Transverse colon (tissue), 4 donors: Measurements from ENCODE around the gene SSB. TPM values are rescaled to one million over a fixed set of nuclear protein-coding genes. Genes with fewer than 3 reads are reported as not detected.

ENCODE experiments used
- DNase-seq: peaks from one replicate; pipeline ENCODE4 v3.0.0-alpha.2; 2019
- H3K27ac ChIP-seq, 4 donors: fragments of 200-600 bp; sonication (generic); 2 replicates each; pipeline ENCODE4 v1.5.1; 2016 to 2018; ENCODE audit warnings: inconsistent platforms in 4 of 4
- H3K27me3 ChIP-seq: fragments of 200-600 bp; sonication (generic); 2 replicates; pipeline ENCODE4 v1.5.1; 2017; ENCODE audit warnings: inconsistent platforms
- H3K36me3 ChIP-seq, 4 donors: fragments of 200-600 bp; sonication (generic); 2 replicates each; pipeline ENCODE4 v1.5.1; 2017 to 2019; ENCODE audit warnings: inconsistent platforms in 4 of 4
- H3K4me1 ChIP-seq, 4 donors: fragments of 200-600 bp; sonication (generic); 2 replicates each; pipeline ENCODE4 v1.5.1; 2017 to 2020; ENCODE audit warnings: inconsistent platforms in 4 of 4
- H3K4me3 ChIP-seq, 4 donors: fragments of 200-600 bp; sonication (generic); 1 replicate in 1 of 4; 2 replicates in 3 of 4; pipeline versions ENCODE4 v1.5.1 to v1.6.1; 2017 to 2019; ENCODE audit warnings: inconsistent platforms in 4 of 4
- H3K9me3 ChIP-seq, 2 donors: fragments of 200-600 bp; sonication (generic); 2 replicates each; pipeline ENCODE4 v1.5.1; 2017 to 2019; ENCODE audit warnings: inconsistent platforms in 2 of 2
- CTCF ChIP-seq, 5 experiments: fragments of 200-600 bp in 3 of 5; fragments of 450-650 bp in 2 of 5; sonication (generic) in 3 of 5; IDR thresholded peaks; 1 replicate in 2 of 5; 2 replicates in 3 of 5; pipeline ENCODE4 v1.5.1; 2016 to 2017; ENCODE audit warnings: antibody characterized with exemption in 5 of 5, inconsistent platforms in 3 of 5, mild to moderate bottlenecking in 2 of 5, moderate library complexity in 1 of 5
- EP300 ChIP-seq: sonication (generic); formaldehyde crosslinking; IDR thresholded peaks from one replicate; pipeline ENCODE4 v1.6.1; 2017; ENCODE audit warnings: antibody characterized with exemption, low read depth
- POLR2A ChIP-seq: fragments of 450-650 bp; IDR thresholded peaks from one replicate; pipeline ENCODE4 v1.6.1; 2016; ENCODE audit warnings: antibody characterized with exemption, mild to moderate bottlenecking, moderate library complexity
- POLR2AphosphoS5 ChIP-seq, 3 donors: sonication (generic); formaldehyde crosslinking; IDR thresholded peaks; one replicate each; pipeline ENCODE4 v1.6.1; 2016; ENCODE audit warnings: antibody characterized with exemption in 3 of 3
- WGBS, 2 donors: methylation state at CpG; one replicate each; pipeline ENCODE4 v1.1.5; 2018; ENCODE audit warnings: low coverage in 1 of 2; 5-methylcytosine and 5-hydroxymethylcytosine counted together
- in situ Hi-C, 4 donors: fragments of 200-750 bp; cut with MboI; loops; one replicate each; pipeline versions ENCODE4 v1.15.0 to v1.15.1; 2017; ENCODE audit warnings: low sequenced_read_pairs in 3 of 4, low pct_ligation_motif_present in 1 of 4, low pct_unique_long_range_greater_than_20kb in 1 of 4
- intact Hi-C: fragments of 100-400 bp; cut with DNase I; formaldehyde crosslinking; loops from one replicate; pipeline ENCODE4 v1.15.1; 2023; ENCODE audit warnings: low total_unique reads
- total RNA-seq, 4 donors: library from RNA; depleted of rRNA; stranded (reverse); fragments of >200 nt; gene quantifications; one replicate each; pipeline ENCODE4 v1.1.0, GENCODE V29; 2016

Gene SSB
- 10 to 100 TPM; 28.3 to 55.3 (median 30.3) TPM for total RNA-seq

GRCh38 chr2:169798718-169799592, at the start of gene SSB:
Gene SSB, plus strand, starts transcription at chr2:169798871. Its CDS starts 2,090 bp downstream, at chr2:169800961.
- Histone ChIP-seq H3K36me3 (peaks cover 0 to 7% (median 0%) of the 10 kb centered on the region in 4 donors), H3K27ac (peak within 1 kb of the TSS; percentile 81 to 94 (median 92)), H3K4me1 (peaks cover 0 to 30% (median 10%) of the 10 kb centered on the region in 4 donors), H3K27me3 (no peaks in the 10 kb centered on the region), H3K9me3 (no peaks in the 10 kb centered on the region), H3K4me3 (peak within 1 kb of the TSS; percentile 64 to 88 (median 88))
- WGBS, 2 donors = 0% methylated on average over 7 to 67 of the region's 67 CpGs
- in situ Hi-C loops = no loop called here
- DNase-seq = peak; percentile 94
- no peak for TF ChIP-seq EP300
- peak; percentile 69 for TF ChIP-seq POLR2A
- no peak for TF ChIP-seq CTCF (IDR thresholded peaks at IDR 0.05)
- TF ChIP-seq POLR2AphosphoS5 (IDR thresholded peaks at IDR 0.05) = peak; percentile 83 to 87 (median 86)
- intact Hi-C loops = no loop called here

GRCh38 chr2:169752752-169753151, 45.9 kb upstream of the SSB start:
- in situ Hi-C loops = no loop called here
- WGBS, 2 donors = 92% methylated on average over 3 of the region's 3 CpGs; no CpG with 5 or more reads in 1 of the 2 donors
- no peak overlapping the region for H3K27ac ChIP-seq
- H3K4me3 ChIP-seq = no peak overlapping the region
- H3K4me1 ChIP-seq = no peaks in the 10 kb centered on the region
- intact Hi-C loops = no loop called here
- H3K9me3 ChIP-seq = no peaks in the 10 kb centered on the region
- no peaks in the 10 kb centered on the region for H3K27me3 ChIP-seq
- TF ChIP-seq POLR2AphosphoS5 (IDR thresholded peaks at IDR 0.05) (no peak), POLR2A (no peak), CTCF (IDR thresholded peaks at IDR 0.05) (no peak), EP300 (no peak)
- no peak for DNase-seq
- H3K36me3 ChIP-seq = no peaks in the 10 kb centered on the region

- in situ Hi-C loops = no loop called here
- WGBS, 2 donors = 75 to 86% methylated on average over 5 to 6 of the region's 6 CpGs
- DNase-seq = no peak
These were observed 43.4 kb upstream of the SSB start for GRCh38 chr2:169755083-169755870.

More at GRCh38 chr2:169755083-169755870, 43.4 kb upstream of the SSB start:
- Histone ChIP-seq H3K4me1 (no peaks in the 10 kb centered on the region), H3K9me3 (no peaks in the 10 kb centered on the region), H3K4me3 (no peak overlapping the region), H3K27me3 (no peaks in the 10 kb centered on the region), H3K36me3 (no peaks in the 10 kb centered on the region), H3K27ac (no peak overlapping the region)
- intact Hi-C loops = no loop called here
- no peak for TF ChIP-seq POLR2AphosphoS5 (IDR thresholded peaks at IDR 0.05)
- TF ChIP-seq EP300 = no peak
- no peak for TF ChIP-seq CTCF (IDR thresholded peaks at IDR 0.05)
- TF ChIP-seq POLR2A = no peak
